CD14-positive monocyte (primary cell): ENCODE measurements around the gene RETREG2. TPM values are rescaled to one million over a fixed set of nuclear protein-coding genes. Genes with fewer than 3 reads are reported as not detected.
A peak's percentile ranks its signal among the peaks of the same experiment; 100 is the strongest.

Experiments used
- DNase-seq, 3 donors: peaks; one replicate each; pipeline ENCODE4 v3.0.0-alpha.2; 2011 to 2022
- H2AFZ ChIP-seq: 2 replicates; pipeline ENCODE4 v1.6.0; 2012; ENCODE audit warnings: mild to moderate bottlenecking, low read depth, low read length, inconsistent platforms; ENCODE audit not compliant: insufficient read depth, poor library complexity, severe bottlenecking
- H3K27ac ChIP-seq, 2 donors: 1 replicate in 1 of 2; 2 replicates in 1 of 2; pipeline ENCODE4 v1.5.1; 2012 to 2013; ENCODE audit warnings: low read length in 2 of 2, control low read depth in 1 of 2, inconsistent platforms in 1 of 2, low read depth in 1 of 2, mild to moderate bottlenecking in 1 of 2
- H3K27me3 ChIP-seq, 2 donors: one replicate each; pipeline versions ENCODE4 v1.6.0 to v1.6.1; 2011 to 2013; ENCODE audit warnings: low read length in 2 of 2; ENCODE audit not compliant: control insufficient read depth in 2 of 2, insufficient read depth in 2 of 2
- H3K36me3 ChIP-seq, 2 donors: replicated peaks in 1 of 2; 1 replicate in 1 of 2; 2 replicates in 1 of 2; pipeline versions ENCODE4 v1.5.1 to v1.6.1; 2012 to 2013; ENCODE audit warnings: low read length in 2 of 2, control low read depth in 1 of 2, inconsistent platforms in 1 of 2, mild to moderate bottlenecking in 1 of 2; ENCODE audit not compliant: insufficient read depth in 2 of 2, control insufficient read depth in 1 of 2
- H3K4me1 ChIP-seq, 2 donors: 1 replicate in 1 of 2; 2 replicates in 1 of 2; pipeline versions ENCODE4 v1.5.1 to v1.6.1; 2012 to 2013; ENCODE audit warnings: low read length in 2 of 2, control low read depth in 1 of 2, inconsistent platforms in 1 of 2, mild to moderate bottlenecking in 1 of 2, moderate library complexity in 1 of 2; ENCODE audit not compliant: insufficient read depth in 2 of 2, control insufficient read depth in 1 of 2
- H3K4me2 ChIP-seq: replicated peaks from 2 replicates; pipeline ENCODE3; 2012; ENCODE audit warnings: low read length, moderate library complexity, mild to moderate bottlenecking; ENCODE audit not compliant: poor library complexity, severe bottlenecking; ENCODE audit errors: extremely low read depth
- H3K4me3 ChIP-seq, 3 experiments: fragments of 200-600 bp in 1 of 3; sonication (generic) in 1 of 3; replicated peaks in 1 of 3; 1 replicate in 2 of 3; 2 replicates in 1 of 3; pipeline ENCODE4 v1.5.1; 2011 to 2013; ENCODE audit warnings: low read length in 3 of 3, mild to moderate bottlenecking in 3 of 3, control low read depth in 2 of 3, low read depth in 2 of 3, inconsistent platforms in 1 of 3, moderate library complexity in 1 of 3
- H3K79me2 ChIP-seq: 2 replicates; pipeline ENCODE4 v1.6.0; 2012; ENCODE audit warnings: mild to moderate bottlenecking, control low read depth, inconsistent platforms, low read length, moderate library complexity; ENCODE audit not compliant: insufficient read depth
- H3K9ac ChIP-seq: 2 replicates; pipeline ENCODE4 v1.6.0; 2017; ENCODE audit warnings: low read length, mild to moderate bottlenecking; ENCODE audit not compliant: insufficient read depth, poor library complexity, severe bottlenecking
- H3K9me3 ChIP-seq, 2 donors: replicated peaks in 1 of 2; 1 replicate in 1 of 2; 2 replicates in 1 of 2; pipeline versions ENCODE4 v1.5.1 to v1.6.1; 2012 to 2013; ENCODE audit warnings: low read length in 2 of 2, control low read depth in 1 of 2; ENCODE audit not compliant: control insufficient read depth in 1 of 2, insufficient read depth in 1 of 2
- H4K20me1 ChIP-seq: 2 replicates; pipeline ENCODE4 v1.6.0; 2012; ENCODE audit warnings: mild to moderate bottlenecking, low read length, control low read depth, moderate library complexity; ENCODE audit not compliant: insufficient read depth
- H3K27ac Mint-ChIP-seq, 7 donors: one replicate each; pipeline ENCODE4 v1.8.0; 2020; ENCODE audit warnings: mild to moderate bottlenecking in 7 of 7, mixed read lengths in 7 of 7, moderate library complexity in 6 of 7, inconsistent platforms in 2 of 7
- H3K27me3 Mint-ChIP-seq, 3 donors: one replicate each; pipeline ENCODE4 v1.8.0; 2021 to 2022; ENCODE audit warnings: low read depth in 3 of 3, mild to moderate bottlenecking in 3 of 3, mixed read lengths in 3 of 3, moderate library complexity in 3 of 3, inconsistent platforms in 1 of 3
- H3K36me3 Mint-ChIP-seq, 2 donors: one replicate each; pipeline ENCODE4 v1.8.0; 2020; ENCODE audit warnings: mixed read lengths in 2 of 2, inconsistent platforms in 1 of 2, mild to moderate bottlenecking in 1 of 2
- H3K4me1 Mint-ChIP-seq: one replicate; pipeline ENCODE4 v1.8.0; 2020; ENCODE audit warnings: mild to moderate bottlenecking, mixed read lengths
- H3K4me3 Mint-ChIP-seq, 2 donors: one replicate each; pipeline ENCODE4 v1.8.0; 2020; ENCODE audit warnings: mild to moderate bottlenecking in 2 of 2, mixed read lengths in 2 of 2, moderate library complexity in 1 of 2
- H3K9me3 Mint-ChIP-seq, 7 donors: one replicate each; pipeline ENCODE4 v1.8.0; 2020 to 2022; ENCODE audit warnings: mixed read lengths in 7 of 7, mild to moderate bottlenecking in 6 of 7, moderate library complexity in 6 of 7, inconsistent platforms in 2 of 7
- WGBS: methylation state at CpG from one replicate; pipeline ENCODE4 v1.1.5; 2013; ENCODE audit warnings: missing lambda C conversion rate; ENCODE audit not compliant: insufficient coverage; 5-methylcytosine and 5-hydroxymethylcytosine counted together
- intact Hi-C, 2 donors: fragments of 100-400 bp; cut with micrococcal nuclease; formaldehyde crosslinking; loops; one replicate each; pipeline versions ENCODE4 v1.15.0 to v1.15.1; 2023
- polyA plus RNA-seq, 3 donors: library from polyadenylated mRNA; depleted of rRNA in 1 of 3; unstranded in 2 of 3; stranded (reverse) in 1 of 3; fragments of 300-500 nt in 2 of 3; fragments of >200 nt in 1 of 3; fragmentation: Illumina TruSeq in 2 of 3; gene quantifications; 1 replicate in 2 of 3; 2 replicates in 1 of 3; pipeline ENCODE4 v1.2.3, GENCODE V29; 2012 to 2021
- TF ChIP-seq, protein P1 (sequence below): fragments of 200-600 bp; IDR thresholded peaks from one replicate; pipeline ENCODE4 v1.8.0; 2022; ENCODE audit warnings: antibody characterized with exemption, mild to moderate bottlenecking

RETREG2 gene
- polyA plus RNA-seq, 3 donors, result 37.7 to 60.9 (median 39.4) TPM

DNA sequence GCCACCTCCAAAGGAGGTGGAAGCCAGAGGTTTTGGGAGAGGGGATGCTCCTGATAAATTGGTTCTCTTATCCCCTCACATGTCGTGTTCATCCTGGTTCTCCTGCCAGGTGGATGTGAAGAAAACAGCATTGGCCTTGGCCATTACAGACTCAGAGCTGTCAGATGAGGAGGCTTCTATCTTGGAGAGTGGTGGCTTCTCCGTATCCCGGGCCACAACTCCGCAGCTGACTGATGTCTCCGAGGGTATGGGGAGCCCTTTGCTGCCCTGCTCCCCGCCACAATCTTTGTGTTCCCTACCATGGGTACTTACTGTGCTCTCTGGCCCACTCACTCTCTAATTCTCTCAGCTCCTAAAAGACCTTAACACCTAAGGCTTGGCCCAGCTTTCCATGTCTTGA, 3.5 kb downstream of the RETREG2 start:
- peaks cover 49% of the 10 kb centered on the region for H3K4me1 Mint-ChIP-seq
- TF ChIP-seq, protein P1, sequence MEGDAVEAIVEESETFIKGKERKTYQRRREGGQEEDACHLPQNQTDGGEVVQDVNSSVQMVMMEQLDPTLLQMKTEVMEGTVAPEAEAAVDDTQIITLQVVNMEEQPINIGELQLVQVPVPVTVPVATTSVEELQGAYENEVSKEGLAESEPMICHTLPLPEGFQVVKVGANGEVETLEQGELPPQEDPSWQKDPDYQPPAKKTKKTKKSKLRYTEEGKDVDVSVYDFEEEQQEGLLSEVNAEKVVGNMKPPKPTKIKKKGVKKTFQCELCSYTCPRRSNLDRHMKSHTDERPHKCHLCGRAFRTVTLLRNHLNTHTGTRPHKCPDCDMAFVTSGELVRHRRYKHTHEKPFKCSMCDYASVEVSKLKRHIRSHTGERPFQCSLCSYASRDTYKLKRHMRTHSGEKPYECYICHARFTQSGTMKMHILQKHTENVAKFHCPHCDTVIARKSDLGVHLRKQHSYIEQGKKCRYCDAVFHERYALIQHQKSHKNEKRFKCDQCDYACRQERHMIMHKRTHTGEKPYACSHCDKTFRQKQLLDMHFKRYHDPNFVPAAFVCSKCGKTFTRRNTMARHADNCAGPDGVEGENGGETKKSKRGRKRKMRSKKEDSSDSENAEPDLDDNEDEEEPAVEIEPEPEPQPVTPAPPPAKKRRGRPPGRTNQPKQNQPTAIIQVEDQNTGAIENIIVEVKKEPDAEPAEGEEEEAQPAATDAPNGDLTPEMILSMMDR, result no peak
- Histone ChIP-seq H3K27ac (peak overlapping the region; percentile 6 to 58), H2AFZ (no peak overlapping the region), H4K20me1 (peaks cover 57% of the 10 kb centered on the region), H3K4me2 (no peak overlapping the region), H3K9ac (no peak overlapping the region), H3K4me3 (no peak overlapping the region), H3K9me3 (no peaks in the 10 kb centered on the region), H3K4me1 (peaks cover 37 to 55% of the 10 kb centered on the region in 2 donors), H3K36me3 (peaks cover 51 to 72% of the 10 kb centered on the region in 2 donors), H3K79me2 (peaks cover 33% of the 10 kb centered on the region), H3K27me3 (no peaks in the 10 kb centered on the region)
- DNase-seq, result no peak
- WGBS, result 98% methylated on average over 5 of the region's 6 CpGs
- peaks cover 0 to 2% (median 0%) of the 10 kb centered on the region in 7 donors for H3K9me3 Mint-ChIP-seq
- intact Hi-C loops, result no loop called here
- peaks cover 0 to 3% (median 0%) of the 10 kb centered on the region in 3 donors for H3K27me3 Mint-ChIP-seq
- peak overlapping the region in 2 of 7 donors; percentile 43 to 69 for H3K27ac Mint-ChIP-seq
- peaks cover 54 to 66% of the 10 kb centered on the region in 2 donors for H3K36me3 Mint-ChIP-seq
- no peak overlapping the region for H3K4me3 Mint-ChIP-seq

DNA sequence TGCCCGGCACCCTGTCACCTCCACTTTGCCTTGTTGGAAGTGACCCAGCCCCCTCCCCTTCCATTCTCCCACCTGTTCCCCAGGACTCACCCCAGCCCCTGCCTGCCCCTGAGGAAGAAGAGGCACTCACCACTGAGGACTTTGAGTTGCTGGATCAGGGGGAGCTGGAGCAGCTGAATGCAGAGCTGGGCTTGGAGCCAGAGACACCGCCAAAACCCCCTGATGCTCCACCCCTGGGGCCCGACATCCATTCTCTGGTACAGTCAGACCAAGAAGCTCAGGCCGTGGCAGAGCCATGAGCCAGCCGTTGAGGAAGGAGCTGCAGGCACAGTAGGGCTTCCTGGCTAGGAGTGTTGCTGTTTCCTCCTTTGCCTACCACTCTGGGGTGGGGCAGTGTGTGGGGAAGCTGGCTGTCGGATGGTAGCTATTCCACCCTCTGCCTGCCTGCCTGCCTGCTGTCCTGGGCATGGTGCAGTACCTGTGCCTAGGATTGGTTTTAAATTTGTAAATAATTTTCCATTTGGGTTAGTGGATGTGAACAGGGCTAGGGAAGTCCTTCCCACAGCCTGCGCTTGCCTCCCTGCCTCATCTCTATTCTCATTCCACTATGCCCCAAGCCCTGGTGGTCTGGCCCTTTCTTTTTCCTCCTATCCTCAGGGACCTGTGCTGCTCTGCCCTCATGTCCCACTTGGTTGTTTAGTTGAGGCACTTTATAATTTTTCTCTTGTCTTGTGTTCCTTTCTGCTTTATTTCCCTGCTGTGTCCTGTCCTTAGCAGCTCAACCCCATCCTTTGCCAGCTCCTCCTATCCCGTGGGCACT, 4.5 kb downstream of the RETREG2 start:
- peaks cover 51 to 72% of the 10 kb centered on the region in 2 donors for H3K36me3 ChIP-seq
- H3K4me1 ChIP-seq, result peaks cover 31 to 47% of the 10 kb centered on the region in 2 donors
- peaks cover 44% of the 10 kb centered on the region for H3K4me1 Mint-ChIP-seq
- H3K4me2 ChIP-seq, result peak overlapping the region; percentile 12
- intact Hi-C loops, result no loop called here
- no peaks in the 10 kb centered on the region for H3K27me3 ChIP-seq
- H3K79me2 ChIP-seq, result peaks cover 32% of the 10 kb centered on the region
- no peak overlapping the region for H2AFZ ChIP-seq
- peak overlapping the region in 5 of 7 donors; percentile 22 to 50 (median 27) for H3K27ac Mint-ChIP-seq
- H3K9ac ChIP-seq, result peak overlapping the region; percentile 35
- peaks cover 57 to 69% of the 10 kb centered on the region in 2 donors for H3K36me3 Mint-ChIP-seq
- H4K20me1 ChIP-seq, result peaks cover 57% of the 10 kb centered on the region
- no peak overlapping the region for H3K4me3 Mint-ChIP-seq
- H3K9me3 Mint-ChIP-seq, result peaks cover 0 to 2% (median 0%) of the 10 kb centered on the region in 7 donors
- H3K4me3 ChIP-seq, result peak overlapping the region in 1 of 3 experiments; percentile 18
- WGBS, result 20% methylated on average over 3 of the region's 8 CpGs
- peak overlapping the region; percentile 6 to 58 for H3K27ac ChIP-seq
- H3K9me3 ChIP-seq, result no peaks in the 10 kb centered on the region
- H3K27me3 Mint-ChIP-seq, result peaks cover 0 to 3% (median 0%) of the 10 kb centered on the region in 3 donors
- DNase-seq, result peak; percentile 31 to 64 (median 37)
- TF ChIP-seq, protein P1, result no peak
